ENCODE measurements around the gene IL23A.
"Not testable (repeated sequence)": the region's sequence is repeated elsewhere in the genome, so short reads cannot be mapped to it uniquely, and the experiment has no call there.

IL23A gene

GRCh38 chr12:56326126-56326525, 12.6 kb upstream of the IL23A start:
- no peak for DNase-seq (ENCODE audit: low spot score)

- DNase-seq (ENCODE audit: low spot score), result no peak
Measured at GRCh38 chr12:56326533-56326932, 12.2 kb upstream of the IL23A start.

- DNase-seq (ENCODE audit: low spot score), result no peak
Measured at GRCh38 chr12:56330936-56331490, 7.7 kb upstream of the IL23A start.

- DNase-seq (ENCODE audit: low spot score), result no peak
Measured at GRCh38 chr12:56332512-56333196, 6.0 kb upstream of the IL23A start.

- DNase-seq (ENCODE audit: low spot score), result no peak
Measured at GRCh38 chr12:56333197-56333678, 5.4 kb upstream of the IL23A start.

- peak; percentile 93 for DNase-seq (ENCODE audit: low spot score)
Measured at GRCh38 chr12:56333679-56334489, 4.8 kb upstream of the IL23A start, which contains the start of gene PAN2. TSS of gene PAN2 (minus strand) at chr12:56334000. CDS start at chr12:56333094, 906 bp downstream.

- no peak for DNase-seq (ENCODE audit: low spot score)
Measured at GRCh38 chr12:56334490-56334793, 4.2 kb upstream of the IL23A start.

- not testable (repeated sequence) for DNase-seq (ENCODE audit: low spot score)
Measured at GRCh38 chr12:56335527-56335926, 3.2 kb upstream of the IL23A start.

GRCh38 chr12:56336361-56337167, 2.1 kb upstream of the IL23A start:
- no peak for DNase-seq (ENCODE audit: low spot score)

- DNase-seq (ENCODE audit: low spot score), result no peak
Measured at GRCh38 chr12:56337753-56338251, 882 bp upstream of the IL23A start.

GRCh38 chr12:56339158-56339422, 406 bp downstream of the IL23A start:
- DNase-seq (ENCODE audit: low spot score), result no peak

- no peak for DNase-seq (ENCODE audit: low spot score)
Measured at GRCh38 chr12:56341616-56342015, 2.9 kb downstream of the IL23A start.

- DNase-seq (ENCODE audit: low spot score), result not testable (repeated sequence)
Measured at GRCh38 chr12:56342290-56342689, 3.6 kb downstream of the IL23A start.

GRCh38 chr12:56346675-56347074, 8.0 kb downstream of the IL23A start:
- DNase-seq (ENCODE audit: low spot score), result no peak

GRCh38 chr12:56347255-56347654, 8.6 kb downstream of the IL23A start:
- not testable (repeated sequence) for DNase-seq (ENCODE audit: low spot score)

GRCh38 chr12:56348776-56349175, 10.1 kb downstream of the IL23A start:
- no peak for DNase-seq (ENCODE audit: low spot score)

GRCh38 chr12:56350662-56351061, 12.0 kb downstream of the IL23A start:
- no peak for DNase-seq (ENCODE audit: low spot score)

- DNase-seq (ENCODE audit: low spot score), result no peak
Measured at GRCh38 chr12:56351325-56351724, 12.6 kb downstream of the IL23A start.

GRCh38 chr12:56358836-56359532, 20.3 kb downstream of the IL23A start:
- no peak for DNase-seq (ENCODE audit: low spot score)

GRCh38 chr12:56359851-56360767, 21.4 kb downstream of the IL23A start, which contains the start of gene STAT2:
TSS of gene STAT2 (minus strand) at chr12:56360107. CDS start at chr12:56356571, 3,536 bp downstream.
- peak; percentile 99 for DNase-seq (ENCODE audit: low spot score)

Data from hematopoietic multipotent progenitor cell treated with erythropoietin and hydrocortisone succinate and interleukin-3 and kit ligand, for 15 days (in vitro differentiated cells).